HG02623 (cell line): ENCODE measurements around the gene FTO.

Source experiments
- ATAC-seq: cut with Tn5 transposase; IDR thresholded peaks from one replicate; pipeline ENCODE4 v1.9.1; 2021; ENCODE audit warnings: moderate library complexity; ENCODE audit not compliant: unreplicated experiment

The FTO gene

GRCh38 chr16:53924331-53925106 lies 220.6 kb downstream of the FTO start:
- ATAC-seq: no peak

- ATAC-seq: no peak
These were observed 221.1 kb downstream of the FTO start for GRCh38 chr16:53925107-53925410.

GRCh38 chr16:53925526-53925925 lies 221.6 kb downstream of the FTO start:
- no peak for ATAC-seq

GRCh38 chr16:53926209-53926608 lies 222.3 kb downstream of the FTO start:
- no peak for ATAC-seq

DNA sequence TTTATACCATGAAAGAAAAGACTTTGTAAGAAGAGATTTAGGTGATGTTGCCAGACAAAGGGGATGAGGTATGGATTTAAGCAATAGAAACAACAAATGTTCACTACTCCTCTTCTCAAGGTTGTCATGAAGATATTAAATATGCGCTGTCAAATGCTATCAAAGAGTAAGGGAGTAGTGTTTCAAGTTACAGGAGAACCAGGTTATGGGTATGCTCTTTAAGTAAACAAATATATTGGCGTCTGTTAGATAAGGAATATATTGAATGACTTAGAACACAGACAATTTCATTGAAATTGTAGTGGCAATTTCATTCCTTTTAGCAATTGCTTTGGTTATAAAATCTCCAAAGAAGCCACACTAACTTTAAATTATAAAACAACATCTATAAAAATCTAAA lies 229.0 kb downstream of the FTO start:
- ATAC-seq: no peak

GRCh38 chr16:53933407-53933806 lies 229.5 kb downstream of the FTO start:
- ATAC-seq: no peak

GRCh38 chr16:53936052-53936451 lies 232.1 kb downstream of the FTO start:
- ATAC-seq: no peak

- ATAC-seq: no peak
These were observed 232.6 kb downstream of the FTO start for GRCh38 chr16:53936529-53936928.

- no peak for ATAC-seq
These were observed 233.4 kb downstream of the FTO start for GRCh38 chr16:53937161-53937880.

- ATAC-seq: no peak
These were observed 240.1 kb downstream of the FTO start for GRCh38 chr16:53944025-53944424.

DNA sequence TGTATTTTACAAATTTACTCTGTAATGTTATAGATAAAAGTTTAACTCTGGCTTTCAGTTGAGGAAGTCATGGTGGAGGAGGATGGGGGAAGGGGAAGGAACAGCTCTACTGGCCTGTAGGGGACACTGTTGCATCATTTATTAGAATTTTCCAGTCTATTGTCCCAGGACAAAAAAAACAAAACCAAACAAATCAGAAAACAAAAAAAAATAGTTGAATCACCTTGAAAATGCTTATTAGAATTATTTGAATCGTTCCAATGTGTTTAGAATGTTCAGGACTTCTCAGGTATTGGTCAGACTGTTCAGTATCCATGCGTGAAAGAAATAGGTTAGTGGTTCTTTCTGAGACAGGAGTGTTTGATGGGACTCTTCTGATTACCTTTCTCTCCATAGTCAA lies 242.0 kb downstream of the FTO start:
- no peak for ATAC-seq

DNA sequence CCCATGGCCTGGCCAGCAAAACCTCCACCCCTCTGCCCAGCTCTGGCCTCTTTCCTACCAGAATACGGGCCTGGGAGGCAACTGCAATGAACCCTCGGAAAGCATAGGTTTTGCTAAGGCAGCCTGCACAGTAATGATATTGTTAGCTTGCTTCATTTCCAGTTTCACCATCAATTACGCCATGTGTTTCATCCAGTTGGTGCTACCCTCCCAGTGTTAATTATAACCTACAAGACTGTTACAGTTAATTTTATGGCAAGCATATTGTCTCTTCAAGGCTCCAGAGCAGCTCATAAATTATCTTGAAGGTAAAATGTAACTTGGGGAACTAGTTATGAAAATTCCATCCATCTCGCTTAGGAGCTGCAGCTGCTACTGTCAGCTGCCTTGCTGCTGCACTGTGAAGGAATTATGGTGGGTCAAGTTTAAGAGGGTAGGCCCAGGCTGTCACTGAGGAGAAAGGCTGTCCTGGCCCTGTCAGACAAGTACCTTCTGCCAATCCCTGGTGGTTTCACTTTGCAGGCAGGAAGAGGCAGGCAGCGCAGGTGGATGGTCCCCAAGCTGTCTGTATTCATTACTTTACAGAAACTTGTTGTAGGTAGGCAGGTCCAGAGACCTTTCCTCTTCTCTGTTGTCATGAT lies 242.9 kb downstream of the FTO start:
- ATAC-seq: no peak

GRCh38 chr16:53947642-53948041 lies 243.7 kb downstream of the FTO start:
- no peak for ATAC-seq

DNA sequence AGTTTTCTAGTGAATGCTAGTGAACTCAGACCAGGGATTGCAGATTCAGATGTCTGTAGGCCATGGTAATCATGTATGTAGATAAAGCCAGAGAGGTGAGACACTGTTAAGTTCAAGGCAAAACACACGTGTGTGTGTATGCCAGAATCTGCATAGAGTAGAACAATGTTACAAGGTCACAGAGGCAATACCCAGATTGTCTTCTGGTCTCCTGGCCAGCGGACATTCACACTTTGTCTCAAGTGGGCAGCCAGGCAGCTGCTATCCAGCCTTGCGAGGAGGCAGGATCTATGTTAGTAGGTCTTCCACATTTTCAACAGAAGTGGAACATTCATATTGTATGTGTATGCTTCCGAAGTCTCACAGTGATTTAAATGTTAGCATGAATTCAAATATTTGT lies 244.4 kb downstream of the FTO start:
- ATAC-seq: no peak

GRCh38 chr16:53948734-53949430 lies 244.9 kb downstream of the FTO start:
- no peak for ATAC-seq

DNA sequence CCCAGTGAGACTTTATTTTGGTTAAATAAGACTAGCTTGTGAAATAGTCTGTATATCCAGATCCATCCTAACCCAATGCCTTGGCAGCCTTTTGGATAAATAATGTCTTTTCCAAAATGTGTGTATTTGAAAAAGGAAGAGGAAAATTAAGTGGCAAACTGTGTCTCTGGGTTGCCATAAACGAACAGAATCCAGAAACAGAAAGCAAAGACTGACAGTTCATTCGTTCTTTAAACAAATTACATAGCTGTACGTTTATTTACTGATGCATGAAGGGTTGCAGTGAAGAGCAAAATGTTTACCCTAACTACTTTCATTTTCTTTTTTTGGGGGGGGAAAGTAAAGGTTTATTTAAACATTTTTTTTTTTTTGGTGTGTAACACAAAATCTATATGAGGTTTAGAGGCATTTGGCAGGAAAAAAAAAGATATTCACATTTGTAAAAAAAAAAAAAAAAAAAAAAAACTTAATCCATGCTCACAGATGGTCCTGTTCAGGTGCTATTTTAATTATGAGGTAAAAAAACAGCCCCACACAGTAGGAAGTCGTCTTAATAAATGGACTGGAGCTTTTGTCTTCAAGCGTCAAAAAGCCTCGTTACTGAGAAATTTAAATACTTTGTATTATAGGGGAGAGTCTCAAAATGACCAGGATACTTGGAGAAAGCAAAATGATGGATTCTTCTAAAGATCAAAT lies 245.9 kb downstream of the FTO start:
- ATAC-seq: peak; percentile 52

DNA sequence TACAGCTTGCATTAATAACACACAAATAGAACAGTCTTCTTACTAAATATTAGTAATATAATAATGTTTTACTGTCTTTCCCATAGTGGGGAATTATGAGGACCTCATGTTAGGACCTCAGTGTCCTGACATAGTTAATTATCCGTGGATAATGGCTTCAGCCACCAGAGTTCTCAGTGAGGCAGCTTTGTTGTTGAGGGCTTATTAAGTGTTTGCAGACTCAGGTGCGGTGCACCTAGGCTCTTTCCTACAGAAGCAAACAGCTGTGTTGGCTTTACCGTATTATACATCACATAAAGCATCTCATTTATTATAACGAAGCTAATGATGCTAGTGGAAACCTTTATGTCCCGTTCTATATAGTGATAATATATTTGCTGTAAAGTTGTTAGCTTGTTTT lies 246.7 kb downstream of the FTO start:
- ATAC-seq: no peak

- ATAC-seq: no peak
These were observed 248.6 kb downstream of the FTO start for GRCh38 chr16:53952215-53953208.

DNA sequence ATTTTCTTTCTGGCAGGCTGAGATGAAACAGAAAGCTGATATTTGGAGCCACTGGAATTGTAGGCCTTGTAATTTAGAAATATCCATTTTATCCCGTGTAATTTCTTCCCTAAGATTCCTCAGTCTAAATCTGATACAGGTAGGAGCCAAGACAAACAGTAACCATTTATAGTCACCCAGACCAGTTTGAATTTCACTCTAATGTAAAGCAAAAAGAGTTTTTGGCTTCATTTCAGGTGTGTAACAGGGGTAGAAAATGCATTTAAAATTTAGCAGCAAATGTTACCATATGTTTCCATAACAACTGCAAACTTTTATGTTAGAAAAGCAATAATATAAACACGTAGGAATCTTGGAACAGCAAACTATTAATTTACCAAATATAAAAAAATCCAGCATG lies 249.4 kb downstream of the FTO start:
- no peak for ATAC-seq
